ENCODE data around the gene FOXO3B. TPM values are rescaled to one million over a fixed set of nuclear protein-coding genes. Genes with fewer than 3 reads are reported as not detected.
"Not testable (repeated sequence)": the region's sequence is repeated elsewhere in the genome, so short reads cannot be mapped to it uniquely, and the experiment has no call there.

The FOXO3B gene
- total RNA-seq: 1 to 10 TPM; 4.4 to 5.8 TPM

GRCh38 chr17:18681767-18682571 lies at the start of gene FOXO3B:
FOXO3B (minus strand) TSS chr17:18682314; CDS start chr17:18681651, 663 bp downstream.
- POLR2A ChIA-PET; H3K27me3 Mint-ChIP-seq (ENCODE audit: low read depth); H3K9me3 Mint-ChIP-seq (ENCODE audit: insufficient read depth); CTCF ChIA-PET: not testable (repeated sequence)
- Mint-ChIP-seq H3K4me1 (ENCODE audit: low read depth) (peaks cover 10% of the 10 kb centered on the region), H3K36me3 (ENCODE audit: low read depth) (peaks cover 18% of the 10 kb centered on the region), H3K4me3 (peak within 1 kb of the TSS; percentile 89), H3K27ac (peak within 1 kb of the TSS; percentile 88)
- peak; percentile 99 for ATAC-seq
- peak; percentile 88 for DNase-seq

- H3K4me1 Mint-ChIP-seq (ENCODE audit: low read depth); POLR2A ChIA-PET; H3K27me3 Mint-ChIP-seq (ENCODE audit: low read depth); CTCF ChIA-PET; ATAC-seq; H3K4me3 Mint-ChIP-seq; H3K36me3 Mint-ChIP-seq (ENCODE audit: low read depth); H3K9me3 Mint-ChIP-seq (ENCODE audit: insufficient read depth); H3K27ac Mint-ChIP-seq; DNase-seq: not testable (repeated sequence)
Measured at GRCh38 chr17:18723509-18723908, 41.4 kb upstream of the FOXO3B start.

GRCh38 chr17:18722612-18723011 lies 40.5 kb upstream of the FOXO3B start:
- H3K9me3 Mint-ChIP-seq (ENCODE audit: insufficient read depth); H3K36me3 Mint-ChIP-seq (ENCODE audit: low read depth); POLR2A ChIA-PET; DNase-seq; H3K4me3 Mint-ChIP-seq; ATAC-seq; H3K27ac Mint-ChIP-seq; H3K4me1 Mint-ChIP-seq (ENCODE audit: low read depth); CTCF ChIA-PET; H3K27me3 Mint-ChIP-seq (ENCODE audit: low read depth): not testable (repeated sequence)

- ATAC-seq; DNase-seq; H3K36me3 Mint-ChIP-seq (ENCODE audit: low read depth); H3K27me3 Mint-ChIP-seq (ENCODE audit: low read depth); H3K4me1 Mint-ChIP-seq (ENCODE audit: low read depth); H3K9me3 Mint-ChIP-seq (ENCODE audit: insufficient read depth); H3K27ac Mint-ChIP-seq; POLR2A ChIA-PET; CTCF ChIA-PET; H3K4me3 Mint-ChIP-seq: not testable (repeated sequence)
Measured at GRCh38 chr17:18721775-18722547, 39.8 kb upstream of the FOXO3B start.

- CTCF ChIA-PET; H3K36me3 Mint-ChIP-seq (ENCODE audit: low read depth); ATAC-seq; H3K4me3 Mint-ChIP-seq; H3K27ac Mint-ChIP-seq; H3K4me1 Mint-ChIP-seq (ENCODE audit: low read depth); DNase-seq; H3K9me3 Mint-ChIP-seq (ENCODE audit: insufficient read depth); POLR2A ChIA-PET; H3K27me3 Mint-ChIP-seq (ENCODE audit: low read depth): not testable (repeated sequence)
Measured at GRCh38 chr17:18719428-18720110, 37.5 kb upstream of the FOXO3B start.

GRCh38 chr17:18718643-18719427 lies 36.7 kb upstream of the FOXO3B start:
- ATAC-seq; CTCF ChIA-PET; H3K27ac Mint-ChIP-seq; H3K4me1 Mint-ChIP-seq (ENCODE audit: low read depth); H3K9me3 Mint-ChIP-seq (ENCODE audit: insufficient read depth); H3K4me3 Mint-ChIP-seq; H3K27me3 Mint-ChIP-seq (ENCODE audit: low read depth); DNase-seq; H3K36me3 Mint-ChIP-seq (ENCODE audit: low read depth); POLR2A ChIA-PET: not testable (repeated sequence)

- H3K27ac Mint-ChIP-seq; CTCF ChIA-PET; H3K9me3 Mint-ChIP-seq (ENCODE audit: insufficient read depth); H3K27me3 Mint-ChIP-seq (ENCODE audit: low read depth); H3K4me1 Mint-ChIP-seq (ENCODE audit: low read depth); H3K36me3 Mint-ChIP-seq (ENCODE audit: low read depth); POLR2A ChIA-PET; H3K4me3 Mint-ChIP-seq: not testable (repeated sequence)
- DNase-seq: peak; percentile 74
- peak; percentile 55 for ATAC-seq
Measured at GRCh38 chr17:18712354-18712999, 30.4 kb upstream of the FOXO3B start.

GRCh38 chr17:18708215-18708614 lies 26.1 kb upstream of the FOXO3B start:
- H3K36me3 Mint-ChIP-seq (ENCODE audit: low read depth); CTCF ChIA-PET; H3K27me3 Mint-ChIP-seq (ENCODE audit: low read depth); H3K4me3 Mint-ChIP-seq; H3K9me3 Mint-ChIP-seq (ENCODE audit: insufficient read depth); H3K4me1 Mint-ChIP-seq (ENCODE audit: low read depth); ATAC-seq; H3K27ac Mint-ChIP-seq; POLR2A ChIA-PET; DNase-seq: not testable (repeated sequence)

GRCh38 chr17:18705955-18706354 lies 23.8 kb upstream of the FOXO3B start:
- H3K4me3 Mint-ChIP-seq; CTCF ChIA-PET; POLR2A ChIA-PET; H3K27ac Mint-ChIP-seq; H3K9me3 Mint-ChIP-seq (ENCODE audit: insufficient read depth); ATAC-seq; H3K4me1 Mint-ChIP-seq (ENCODE audit: low read depth); H3K27me3 Mint-ChIP-seq (ENCODE audit: low read depth); H3K36me3 Mint-ChIP-seq (ENCODE audit: low read depth); DNase-seq: not testable (repeated sequence)

GRCh38 chr17:18698473-18699103 lies 16.5 kb upstream of the FOXO3B start:
- CTCF ChIA-PET: interaction anchor here (0.8 kb wide), 1 partner anchor 73 kb away, joined by 3 read pairs; no protein-coding TSS in a partner anchor
- Mint-ChIP-seq H3K4me3 (peak overlapping the region; percentile 86), H3K4me1 (ENCODE audit: low read depth) (peaks cover 16% of the 10 kb centered on the region), H3K27ac (peak overlapping the region; percentile 63)
- H3K27me3 Mint-ChIP-seq (ENCODE audit: low read depth); ATAC-seq; H3K36me3 Mint-ChIP-seq (ENCODE audit: low read depth); H3K9me3 Mint-ChIP-seq (ENCODE audit: insufficient read depth); POLR2A ChIA-PET; DNase-seq: not testable (repeated sequence)

GRCh38 chr17:18695143-18695542 lies 13.0 kb upstream of the FOXO3B start:
- H3K4me1 Mint-ChIP-seq (ENCODE audit: low read depth): peaks cover 16% of the 10 kb centered on the region
- H3K36me3 Mint-ChIP-seq (ENCODE audit: low read depth); DNase-seq; H3K27me3 Mint-ChIP-seq (ENCODE audit: low read depth); H3K9me3 Mint-ChIP-seq (ENCODE audit: insufficient read depth); ATAC-seq; H3K27ac Mint-ChIP-seq; POLR2A ChIA-PET; H3K4me3 Mint-ChIP-seq: not testable (repeated sequence)
- CTCF ChIA-PET: interaction anchor here (2.0 kb wide), 1 partner anchor 69 kb away, joined by 8 read pairs; no protein-coding TSS in a partner anchor
